Epithelial cell of proximal tubule (primary cell): ENCODE data around the gene KPNB1. TPM values are rescaled to one million over a fixed set of nuclear protein-coding genes. Genes with fewer than 3 reads are reported as not detected.

Experiments
- DNase-seq: peaks from one replicate; pipeline ENCODE4 v3.0.0-alpha.2; 2011; ENCODE audit warnings: low read depth
- H3K4me3 ChIP-seq: 2 replicates; pipeline ENCODE4 v1.5.1; 2011; ENCODE audit warnings: low read depth, mild to moderate bottlenecking, low read length
- CTCF ChIP-seq: conservative IDR thresholded peaks from 2 replicates; pipeline ENCODE4 v1.5.1; 2012; ENCODE audit warnings: low read depth, mild to moderate bottlenecking, low read length
- total RNA-seq: library from RNA; depleted of rRNA; stranded (reverse); fragments of >200 nt; gene quantifications from 2 replicates; pipeline ENCODE4 v1.2.3, GENCODE V29; 2015

The KPNB1 gene
- total RNA-seq, 1 donor from 2014 or later, result 392 TPM

DNA sequence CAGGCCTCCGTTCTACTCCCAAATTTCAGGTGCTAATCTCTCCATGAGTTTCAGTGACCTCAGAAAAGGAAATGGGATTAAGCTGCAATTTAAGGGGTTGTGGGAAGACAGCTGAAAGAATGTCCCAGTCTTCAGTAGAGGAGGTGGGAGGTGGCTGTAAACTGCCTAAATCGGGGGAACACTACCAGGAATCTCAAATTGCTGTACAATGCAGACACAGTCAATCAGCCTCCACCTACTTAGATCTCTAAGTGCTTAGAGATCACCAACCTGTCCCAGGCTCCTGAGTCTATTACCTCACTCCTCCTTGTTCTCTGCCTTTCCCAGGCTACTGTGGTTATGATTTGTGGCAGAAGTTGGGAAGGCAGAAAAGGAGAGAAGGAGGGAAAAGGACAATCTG is 75.0 kb downstream of the KPNB1 start:
- H3K4me3 ChIP-seq, result no peak overlapping the region
- no peak for DNase-seq
- TF ChIP-seq CTCF, result no peak

DNA sequence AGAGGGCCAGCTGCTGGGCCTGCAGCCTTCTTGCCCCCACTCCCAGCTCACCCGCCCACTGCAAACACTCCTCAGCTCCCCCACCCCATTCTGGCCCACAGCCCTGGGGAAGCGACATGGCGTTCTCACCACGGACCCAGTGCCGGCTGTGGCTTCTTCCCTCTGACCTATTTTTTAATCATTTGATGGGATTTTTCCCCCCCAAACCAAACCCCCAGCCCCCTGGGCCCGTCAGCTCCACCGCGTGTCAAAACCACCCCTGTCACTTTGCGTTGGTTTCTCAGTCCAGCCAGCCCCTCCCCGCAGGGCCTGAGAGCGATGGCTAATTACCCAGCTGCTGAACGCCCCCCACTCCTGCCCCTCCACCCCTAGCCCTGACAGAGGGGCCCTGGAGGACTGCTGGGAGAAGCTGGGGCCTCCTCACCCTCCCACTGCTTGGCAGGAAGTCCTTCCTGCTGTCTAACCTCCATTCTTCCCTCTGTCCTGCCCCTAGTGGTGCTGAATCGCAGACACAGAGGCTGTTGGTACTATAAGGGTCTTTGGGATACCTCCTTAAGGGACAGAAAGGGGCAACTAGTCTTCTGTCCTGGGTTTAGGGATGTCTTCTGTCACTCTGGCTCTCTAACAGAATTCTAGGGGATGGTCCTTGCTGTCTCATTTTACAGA is 75.9 kb downstream of the KPNB1 start:
- no peak for DNase-seq
- H3K4me3 ChIP-seq, result no peak overlapping the region
- TF ChIP-seq CTCF, result no peak

DNA sequence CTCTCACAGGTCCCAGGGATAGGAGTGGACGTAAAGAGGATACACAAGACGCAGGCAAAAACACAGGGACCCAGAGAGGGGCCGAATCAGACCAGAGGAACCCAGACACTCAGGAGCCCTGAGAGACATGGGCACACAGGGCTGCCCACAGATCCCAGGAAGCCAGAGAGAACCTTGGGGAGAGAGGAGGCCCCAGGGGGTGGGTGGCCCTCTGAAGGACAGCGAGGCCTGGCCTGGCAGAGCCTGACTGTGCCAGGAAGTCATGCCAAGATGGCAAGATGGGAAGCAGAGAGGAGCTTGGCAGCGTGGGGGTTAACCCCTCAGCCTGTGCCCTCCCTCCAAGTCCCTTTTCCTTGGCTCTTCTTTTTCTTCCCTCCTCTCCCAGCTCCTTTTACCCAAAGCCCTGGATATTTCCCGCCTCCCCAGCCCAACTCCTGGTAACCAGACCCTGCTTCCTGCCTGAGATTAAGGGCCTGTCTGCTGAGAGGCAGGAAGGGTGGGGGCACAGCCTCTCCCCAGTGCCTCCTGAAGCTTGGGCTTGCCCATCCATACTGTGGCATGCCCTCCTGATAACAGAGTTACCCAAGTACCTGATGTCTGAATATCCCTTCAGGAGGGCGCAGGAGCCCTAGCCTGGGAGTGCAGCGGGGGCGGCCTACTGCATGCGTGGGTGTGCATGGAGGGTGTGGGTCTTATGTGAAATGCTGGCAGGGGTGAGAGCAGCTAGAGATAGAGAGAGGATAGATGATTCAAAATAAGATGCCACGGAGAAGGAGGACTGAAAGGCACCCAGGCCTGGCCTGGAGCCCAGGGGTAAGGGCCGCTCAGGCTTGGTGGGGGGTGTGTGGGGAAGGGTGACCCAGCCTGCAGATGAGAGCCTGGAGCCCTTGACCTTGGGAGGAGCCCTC is 77.3 kb downstream of the KPNB1 start:
- no peak for DNase-seq
- no peak for TF ChIP-seq CTCF
- H3K4me3 ChIP-seq, result no peak overlapping the region

DNA sequence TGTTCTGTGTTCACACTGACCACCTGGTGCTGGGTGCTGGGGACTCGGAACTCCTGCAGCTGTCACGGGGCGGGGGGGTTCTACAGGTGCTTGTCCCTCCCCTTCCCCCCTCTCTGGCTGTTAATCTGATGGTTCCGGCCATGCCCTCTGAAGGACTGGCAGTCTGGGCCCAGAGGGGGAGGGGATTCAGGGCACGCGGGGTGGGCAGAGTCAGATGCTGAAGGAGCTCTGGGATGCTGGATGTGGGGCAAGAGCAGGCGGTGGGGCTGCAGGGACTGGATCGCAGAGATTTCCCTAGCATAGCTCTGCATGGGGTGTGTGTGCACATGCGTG is 78.0 kb downstream of the KPNB1 start:
- H3K4me3 ChIP-seq, result no peak overlapping the region
- no peak for TF ChIP-seq CTCF
- DNase-seq, result no peak

DNA sequence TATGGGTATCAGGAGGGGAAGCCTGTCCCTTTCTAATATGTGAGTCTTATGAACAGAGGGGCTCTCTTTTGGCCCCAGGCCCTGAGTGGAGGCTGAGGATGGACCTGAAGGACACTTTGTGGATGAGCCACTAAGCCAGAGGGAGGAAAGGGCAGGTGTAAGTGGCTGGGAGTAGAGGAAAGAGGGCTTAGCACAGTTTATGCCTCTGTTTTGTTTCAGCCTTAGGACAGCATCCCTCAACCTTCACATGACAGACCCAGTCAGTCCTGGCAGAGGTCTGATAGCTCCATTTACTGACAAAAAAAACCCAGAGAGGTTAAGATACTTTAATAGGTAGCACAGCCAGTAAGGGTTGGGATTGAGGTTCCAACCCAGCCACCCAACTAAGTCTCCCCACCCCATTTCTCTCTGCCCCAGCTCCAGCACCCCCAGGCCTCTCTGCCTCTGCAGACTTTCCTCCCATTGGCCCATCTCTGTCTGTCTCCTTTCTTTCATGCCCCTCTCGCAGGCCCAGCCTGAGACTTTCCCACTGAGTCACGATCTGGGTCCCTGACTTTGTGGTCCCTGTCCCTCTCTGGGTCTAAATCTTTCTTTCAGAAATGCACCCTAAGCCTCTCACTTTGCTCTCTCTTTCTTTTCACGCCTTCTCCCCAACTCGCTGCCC is 78.6 kb downstream of the KPNB1 start:
- no peak for TF ChIP-seq CTCF
- no peak overlapping the region for H3K4me3 ChIP-seq
- no peak for DNase-seq

DNA sequence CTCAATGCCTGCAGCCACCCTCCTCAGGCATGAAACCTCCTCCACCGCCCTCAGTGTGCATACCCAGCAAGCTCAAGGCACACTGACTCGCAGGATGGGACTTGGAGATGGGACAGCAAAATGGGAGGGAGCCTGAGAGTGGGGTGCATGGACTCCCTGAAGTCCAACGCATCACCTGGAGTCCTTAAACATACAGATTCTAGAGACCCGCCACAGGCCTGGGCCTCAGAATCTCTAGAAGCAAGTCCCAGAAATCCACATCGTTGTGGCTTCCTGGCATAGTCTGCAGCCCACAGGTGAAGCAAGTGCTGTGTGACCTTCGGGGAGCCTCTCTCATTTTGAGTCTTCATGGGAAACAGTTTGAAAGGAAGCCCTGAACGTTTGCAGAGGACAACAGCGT is 79.8 kb downstream of the KPNB1 start:
- H3K4me3 ChIP-seq, result no peak overlapping the region
- DNase-seq, result no peak
- no peak for TF ChIP-seq CTCF
